Measurements from ENCODE around the gene NGFR.
A peak's percentile ranks its signal among the peaks of the same experiment; 100 is the strongest.

NGFR gene

GRCh38 chr17:49518346-49519078 is 23.4 kb downstream of the NGFR start:
- DNase-seq = no peak

GRCh38 chr17:49519781-49520180 is 24.7 kb downstream of the NGFR start:
- no peak for DNase-seq

GRCh38 chr17:49520386-49521087 is 25.4 kb downstream of the NGFR start:
- DNase-seq = no peak

DNA sequence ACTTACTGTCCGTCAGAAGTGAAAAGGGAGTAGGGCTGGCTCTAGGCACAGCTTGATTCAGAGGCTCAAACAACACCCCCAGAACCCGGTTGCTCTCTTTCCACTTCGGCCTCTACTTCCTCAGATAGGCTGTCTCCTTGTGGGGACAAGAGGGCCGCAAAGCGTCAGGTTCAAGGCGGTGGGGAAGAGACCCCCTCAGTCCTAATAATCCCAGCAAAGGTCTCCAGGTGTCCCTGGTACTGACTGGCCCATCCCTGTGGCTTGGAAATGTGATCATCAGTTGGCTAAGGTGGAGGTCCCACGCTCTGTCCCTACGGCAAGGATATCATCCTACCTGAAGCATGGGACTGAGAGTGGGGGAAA is 26.0 kb downstream of the NGFR start:
- no peak for DNase-seq

DNA sequence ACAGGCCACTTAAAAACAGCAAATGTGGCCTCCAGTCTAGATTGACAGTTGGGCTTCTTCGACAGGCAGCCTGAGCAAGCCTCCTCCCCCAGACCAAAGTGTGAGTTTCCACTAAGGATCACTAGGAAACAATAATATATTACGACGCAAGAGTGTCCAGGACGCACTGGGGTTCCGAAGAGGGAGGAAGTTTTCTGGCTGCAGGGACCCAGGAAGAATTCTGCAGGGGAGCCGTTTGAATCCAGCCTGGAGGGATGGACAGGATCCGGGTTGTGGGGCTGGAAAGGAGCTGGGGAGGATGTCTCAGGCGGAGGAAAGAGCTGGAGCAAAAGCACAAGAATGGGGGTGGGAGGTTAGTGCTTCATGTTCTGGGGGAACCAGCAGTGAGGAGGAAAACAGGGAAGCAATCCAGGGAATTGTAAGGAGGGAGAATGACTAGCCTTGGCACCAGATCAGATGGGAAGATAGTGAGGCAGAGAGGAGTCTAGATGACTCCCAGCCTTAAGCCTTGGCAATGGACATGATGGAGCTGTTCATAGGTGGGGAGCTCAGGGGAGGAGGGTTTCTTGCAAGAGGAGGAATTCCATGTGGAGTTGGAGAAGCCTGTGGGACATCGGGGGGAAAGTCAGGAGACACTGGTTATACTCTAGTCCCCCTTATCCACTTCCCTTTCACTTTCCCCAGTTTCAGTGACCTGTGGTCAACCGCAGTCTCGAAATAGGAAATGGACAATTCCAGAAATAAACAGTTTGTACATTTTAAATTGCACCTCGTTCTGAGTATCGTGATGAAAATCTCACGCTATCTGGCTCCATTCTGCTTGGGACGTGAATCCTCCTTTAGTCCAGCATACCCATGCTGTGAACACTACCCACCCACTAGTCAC is 26.6 kb downstream of the NGFR start:
- DNase-seq = no peak

DNA sequence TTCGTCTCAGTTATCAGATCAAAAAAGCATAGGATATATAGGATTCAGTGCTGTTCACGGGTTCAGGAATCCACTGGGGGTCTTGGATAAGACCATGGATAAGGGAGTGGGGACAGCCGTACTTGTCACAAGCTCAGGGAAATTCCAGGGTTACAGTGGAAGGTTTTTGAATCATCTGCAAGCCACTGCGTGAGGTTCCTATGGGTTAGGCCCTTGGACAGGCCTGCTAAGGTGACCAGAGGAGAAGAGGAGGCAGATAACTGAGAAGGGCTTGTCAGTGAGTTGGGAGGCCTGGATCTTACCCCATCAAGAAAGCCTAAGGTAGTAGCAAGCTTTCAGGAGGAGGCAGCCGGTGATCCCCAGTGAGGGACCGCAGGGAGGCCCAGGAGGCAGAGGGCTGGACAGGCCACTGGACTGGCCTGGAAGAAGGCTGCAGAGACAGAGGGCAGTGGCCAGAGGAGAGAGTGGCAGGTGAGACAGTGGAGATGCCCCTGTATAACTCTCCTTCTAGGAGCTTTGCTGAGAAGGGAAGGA is 27.3 kb downstream of the NGFR start:
- no peak for DNase-seq

DNA sequence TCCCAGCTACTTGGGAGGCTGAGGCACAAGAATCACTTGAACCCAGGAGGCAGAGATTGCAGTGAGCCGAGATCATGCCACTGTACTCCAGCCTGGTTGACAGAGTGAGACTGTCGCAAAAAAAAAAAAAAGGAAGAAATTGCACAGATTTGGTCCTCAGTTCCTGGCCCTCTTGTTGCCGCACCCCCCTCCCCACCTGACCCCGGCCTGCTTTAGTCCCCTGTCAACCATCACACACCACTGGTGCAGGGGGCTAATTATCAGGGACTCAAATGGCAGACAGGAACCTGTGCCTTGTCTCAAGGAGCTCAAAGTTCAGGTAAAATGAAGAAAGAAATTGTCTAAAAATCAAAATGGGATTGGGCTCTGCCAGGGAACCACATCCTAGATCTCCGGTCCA is 28.1 kb downstream of the NGFR start:
- DNase-seq = no peak

GRCh38 chr17:49523706-49524472 is 28.8 kb downstream of the NGFR start:
- peak; percentile 46 for DNase-seq

DNA sequence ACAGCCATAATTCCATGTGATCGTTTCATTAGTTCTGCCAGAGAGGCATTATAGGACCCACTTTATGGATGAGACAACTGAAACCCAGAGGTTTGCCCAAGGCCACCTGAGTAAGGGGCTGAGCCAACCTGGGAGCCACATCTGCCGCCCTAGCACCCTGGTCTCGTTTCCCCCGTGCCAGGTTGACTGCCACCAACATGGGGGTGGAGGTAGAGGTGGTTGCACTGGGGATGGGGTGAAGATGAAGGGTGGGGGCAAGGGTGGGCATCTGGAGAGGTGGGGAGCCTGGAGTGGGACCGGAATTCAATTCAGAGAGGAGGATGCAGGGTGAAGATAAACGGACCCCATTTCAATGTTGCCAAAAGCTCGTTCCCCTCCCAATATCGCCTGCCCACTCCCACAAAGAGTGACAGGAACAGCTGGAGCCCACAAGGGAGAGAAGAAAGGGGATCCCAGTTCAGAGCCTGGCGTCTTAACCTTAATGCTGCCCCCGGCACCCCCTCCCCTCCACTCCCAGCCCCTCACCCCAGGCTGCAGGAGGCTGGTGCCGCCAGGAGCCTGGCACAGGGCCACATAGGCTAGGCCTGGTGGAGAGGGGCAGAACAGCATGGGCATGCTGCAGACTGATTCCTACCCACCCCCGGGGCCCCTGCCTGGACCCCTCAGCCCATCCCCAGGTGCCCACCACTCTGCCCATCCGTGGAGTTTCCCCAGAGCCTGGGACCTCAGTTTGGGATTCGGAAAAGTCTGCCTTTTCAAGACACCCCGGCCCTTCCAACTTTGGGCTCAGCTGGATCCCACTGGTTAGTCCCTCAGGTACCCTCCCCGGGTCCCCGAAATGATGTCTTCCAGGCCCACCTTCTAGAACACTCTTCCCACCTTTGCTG is 29.6 kb downstream of the NGFR start:
- no peak for DNase-seq

DNA sequence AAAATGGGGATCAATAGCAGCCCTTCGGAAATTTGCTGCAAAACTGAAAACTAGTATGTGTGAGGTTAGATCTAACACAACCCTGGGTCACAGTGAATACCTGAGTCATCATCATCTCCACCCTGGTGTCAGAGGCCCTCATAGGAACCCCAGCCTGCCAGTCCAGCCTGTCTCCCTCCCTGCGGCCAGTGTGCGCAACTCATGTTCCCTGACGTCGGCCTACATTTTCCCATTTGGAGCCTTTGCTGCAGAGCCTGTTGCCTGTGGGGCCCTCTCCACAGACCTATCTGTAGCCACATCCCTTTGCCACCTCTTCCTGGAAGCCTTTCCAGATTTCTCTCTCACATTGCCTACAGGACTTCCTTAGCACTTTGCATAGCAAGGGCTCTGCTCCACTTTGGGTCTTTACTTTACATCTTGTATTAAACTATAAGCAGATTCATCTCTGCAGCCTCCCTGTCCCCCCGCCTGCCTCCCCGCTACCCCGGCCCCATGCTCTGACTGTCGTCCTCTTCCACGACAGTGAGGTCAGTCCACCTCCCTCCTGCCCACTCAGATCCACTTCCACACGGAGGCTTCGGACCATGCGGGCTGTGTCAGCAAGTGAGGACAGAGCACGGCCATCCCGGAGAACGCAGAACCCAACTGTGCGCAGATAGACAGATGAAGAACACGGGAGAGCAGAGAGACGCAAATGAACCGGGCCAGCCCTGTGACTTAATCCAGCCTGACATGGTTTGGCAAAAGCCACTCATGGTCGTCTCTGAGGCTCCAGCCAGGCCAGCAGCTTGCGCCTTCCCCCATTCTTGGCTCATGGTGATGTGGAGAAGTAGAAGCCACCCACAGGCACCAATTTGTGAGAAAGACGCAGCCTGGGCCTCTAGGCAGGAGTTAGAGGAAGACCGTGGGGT is 31.0 kb downstream of the NGFR start:
- no peak for DNase-seq

DNA sequence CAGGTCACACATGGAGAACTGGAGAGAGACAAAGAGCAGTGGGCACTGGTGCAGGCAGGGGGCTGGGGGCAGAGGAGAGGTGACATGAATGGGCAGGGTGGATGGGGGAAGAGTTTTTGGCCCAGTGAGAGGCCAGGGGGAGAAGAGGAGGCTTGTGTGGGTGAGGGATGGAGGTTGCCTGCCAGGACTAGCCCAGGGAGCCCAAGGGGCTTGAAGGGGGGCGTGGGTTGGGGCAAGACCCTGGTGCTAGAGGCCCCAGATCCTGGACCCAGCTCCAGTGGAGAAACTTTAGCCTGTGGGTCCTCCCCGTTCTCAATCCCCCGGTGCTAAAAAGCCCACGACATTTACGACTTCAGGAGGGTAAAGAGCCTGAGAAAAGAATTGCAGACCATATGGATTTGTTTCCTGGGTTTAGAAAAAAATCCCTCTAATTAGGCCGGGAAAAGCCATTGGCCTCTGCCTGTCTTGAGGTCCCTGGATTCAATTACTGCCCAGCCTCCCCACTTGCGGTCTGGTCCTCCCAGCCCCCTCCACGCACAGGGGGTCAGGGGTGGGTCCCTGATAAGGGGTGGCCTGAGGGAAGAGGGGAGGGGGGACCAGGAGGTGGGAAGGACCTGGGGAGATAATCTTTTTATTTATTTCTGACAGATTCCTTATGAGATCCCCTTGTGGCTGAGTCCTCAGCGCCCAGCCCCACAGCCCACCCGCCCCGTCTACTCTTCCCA is 33.0 kb downstream of the NGFR start:
- DNase-seq = no peak

- no peak for DNase-seq
Observed at GRCh38 chr17:49528966-49529365, 33.9 kb downstream of the NGFR start.

DNA sequence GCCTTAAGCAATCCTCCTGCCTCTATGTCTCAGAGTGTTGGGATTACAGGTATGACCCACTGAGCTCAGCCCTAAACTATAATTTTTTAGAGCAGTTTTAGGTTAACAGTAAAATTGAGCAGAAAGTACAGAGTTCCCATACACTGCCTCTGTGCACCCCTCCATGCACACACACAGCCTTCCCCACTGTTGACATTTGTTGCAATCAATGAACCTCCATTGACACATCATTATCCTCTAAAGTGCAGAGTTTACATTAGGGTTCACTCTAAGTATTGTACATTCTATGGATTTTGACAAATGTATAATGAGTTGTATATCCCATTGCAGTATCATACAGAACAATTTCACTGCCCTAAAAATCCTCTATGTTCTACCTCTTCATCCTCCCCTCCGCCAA is 35.0 kb downstream of the NGFR start:
- DNase-seq = no peak

DNA sequence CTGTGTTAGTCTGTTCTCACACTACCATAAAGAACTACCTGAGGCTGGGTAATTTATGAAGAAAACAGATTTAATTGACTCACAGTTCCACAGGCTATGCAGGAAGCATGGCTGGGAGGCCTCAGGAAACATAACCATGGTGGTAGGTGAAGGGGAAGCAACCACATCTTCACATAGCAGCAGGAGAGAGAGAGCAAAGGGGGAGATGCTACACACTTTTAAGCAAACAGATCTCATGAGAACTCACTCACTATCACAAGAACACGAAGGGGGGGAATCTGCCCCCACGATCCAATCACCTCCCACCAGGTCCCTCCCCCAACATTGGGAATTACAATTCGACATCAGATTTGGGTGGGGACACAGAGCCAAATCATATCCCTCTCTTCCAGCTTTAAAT is 48.8 kb downstream of the NGFR start:
- DNase-seq = no peak

- DNase-seq = no peak
Observed at GRCh38 chr17:49545007-49545660, 50.0 kb downstream of the NGFR start.

GRCh38 chr17:49545806-49546545 is 50.9 kb downstream of the NGFR start:
- DNase-seq = no peak

DNA sequence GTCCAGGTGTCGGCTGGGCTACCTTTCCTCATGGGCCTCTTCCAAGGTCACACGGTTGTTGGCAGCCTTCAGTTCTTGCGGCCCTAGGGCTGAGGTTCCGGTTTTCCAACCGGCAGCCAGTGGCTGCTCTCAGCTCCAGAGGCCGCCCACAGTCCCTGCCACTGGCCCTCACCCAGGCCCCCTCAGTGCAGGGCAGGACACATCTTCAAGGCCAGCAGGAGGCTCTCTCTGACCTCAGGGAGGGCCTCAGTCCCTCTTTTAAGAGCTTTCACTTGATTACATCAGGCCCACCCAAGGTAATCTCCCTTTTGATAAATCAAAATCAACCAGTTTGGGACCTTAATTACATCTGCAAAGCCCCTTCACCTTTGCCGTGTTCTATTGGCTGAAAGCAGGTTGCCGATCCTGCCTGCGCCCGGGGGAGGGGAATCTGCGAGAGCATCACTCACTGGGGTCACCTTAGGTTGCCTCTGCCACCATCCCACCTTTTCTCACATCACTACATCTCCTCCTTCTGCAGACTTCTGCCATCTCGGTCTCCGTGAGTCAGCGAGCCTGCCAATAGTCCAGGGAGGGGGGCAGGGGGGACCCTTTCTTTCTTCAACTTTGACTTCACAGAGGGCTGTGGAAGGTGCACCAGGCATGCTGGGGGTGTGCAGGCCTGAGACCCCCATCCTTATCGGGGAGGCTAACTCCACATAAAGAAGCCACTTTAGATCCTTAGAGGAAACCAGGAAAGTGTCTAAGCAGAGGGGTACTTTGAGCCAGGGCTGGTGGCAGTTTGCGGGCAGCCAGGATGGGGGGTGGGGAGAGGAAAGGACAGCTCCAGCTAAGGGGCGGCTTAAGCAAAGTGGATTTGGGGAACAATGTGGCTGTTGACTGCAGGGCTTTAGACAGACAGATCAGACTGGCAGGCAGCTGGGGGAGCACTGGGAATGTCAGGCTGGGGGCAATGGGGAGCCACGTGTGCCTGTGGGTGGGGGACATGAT is 51.7 kb downstream of the NGFR start:
- no peak for DNase-seq

Measured in CD4-positive, alpha-beta T cell treated with Interferon gamma for 1 hour (primary cell).